Measurements from ENCODE around the gene ZRANB3.

ZRANB3 gene

DNA sequence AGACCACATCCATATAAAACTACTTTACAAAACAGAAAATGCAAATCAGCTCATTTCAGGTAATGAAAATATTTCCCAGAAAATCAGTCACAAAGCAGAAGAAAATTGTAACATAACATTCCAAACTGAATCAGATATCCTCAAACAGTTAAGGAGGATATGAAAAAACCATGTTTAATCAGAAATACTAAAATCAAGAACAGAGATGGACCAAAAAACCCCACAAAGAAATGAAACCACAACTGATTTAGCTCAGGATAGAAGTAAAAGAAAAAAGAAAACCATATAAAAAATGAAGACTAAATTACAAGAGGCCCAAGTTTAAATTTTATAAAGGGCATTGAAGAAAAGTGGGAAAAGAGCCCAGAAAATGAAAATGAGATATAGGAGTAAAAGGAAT lies 376.1 kb downstream of the ZRANB3 start:
- in situ Hi-C loops (cut with HindIII; ENCODE audit: low pct_ligation_motif_present, low sequenced_read_pairs), result no loop called here
- no peak for DNase-seq
- TF ChIP-seq, protein P1, sequence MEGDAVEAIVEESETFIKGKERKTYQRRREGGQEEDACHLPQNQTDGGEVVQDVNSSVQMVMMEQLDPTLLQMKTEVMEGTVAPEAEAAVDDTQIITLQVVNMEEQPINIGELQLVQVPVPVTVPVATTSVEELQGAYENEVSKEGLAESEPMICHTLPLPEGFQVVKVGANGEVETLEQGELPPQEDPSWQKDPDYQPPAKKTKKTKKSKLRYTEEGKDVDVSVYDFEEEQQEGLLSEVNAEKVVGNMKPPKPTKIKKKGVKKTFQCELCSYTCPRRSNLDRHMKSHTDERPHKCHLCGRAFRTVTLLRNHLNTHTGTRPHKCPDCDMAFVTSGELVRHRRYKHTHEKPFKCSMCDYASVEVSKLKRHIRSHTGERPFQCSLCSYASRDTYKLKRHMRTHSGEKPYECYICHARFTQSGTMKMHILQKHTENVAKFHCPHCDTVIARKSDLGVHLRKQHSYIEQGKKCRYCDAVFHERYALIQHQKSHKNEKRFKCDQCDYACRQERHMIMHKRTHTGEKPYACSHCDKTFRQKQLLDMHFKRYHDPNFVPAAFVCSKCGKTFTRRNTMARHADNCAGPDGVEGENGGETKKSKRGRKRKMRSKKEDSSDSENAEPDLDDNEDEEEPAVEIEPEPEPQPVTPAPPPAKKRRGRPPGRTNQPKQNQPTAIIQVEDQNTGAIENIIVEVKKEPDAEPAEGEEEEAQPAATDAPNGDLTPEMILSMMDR (IDR thresholded peaks at IDR 0.05; ENCODE audit: low read depth, low read length, missing control alignments), result no peak
- Histone ChIP-seq H3K27me3 (replicated peaks) (no peaks in the 10 kb centered on the region), H3K36me3 (replicated peaks) (peaks cover 18% of the 10 kb centered on the region), H3K27ac (no peak overlapping the region), H3K4me3 (ENCODE audit: low read depth, low read length) (no peak overlapping the region)

DNA sequence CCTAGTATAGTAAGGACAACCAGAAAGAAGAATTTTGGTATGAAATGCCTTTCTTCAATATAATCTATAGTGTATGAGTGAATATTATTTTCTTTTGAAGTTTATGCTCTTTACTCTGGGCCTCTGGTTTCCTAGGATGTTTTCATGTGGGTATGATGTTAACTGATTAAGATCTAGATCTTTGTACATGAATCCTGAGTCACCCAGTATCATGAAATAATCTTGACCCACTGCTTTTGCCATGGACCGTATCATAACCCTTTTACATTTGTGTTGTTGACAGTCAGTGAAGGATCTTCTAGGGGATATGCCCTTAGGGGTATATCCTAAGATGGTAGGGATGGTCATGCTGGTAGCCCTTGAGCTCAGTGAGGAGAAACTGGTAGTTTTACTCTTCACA lies 378.7 kb downstream of the ZRANB3 start:
- Histone ChIP-seq H3K27ac (no peak overlapping the region), H3K36me3 (replicated peaks) (peaks cover 11% of the 10 kb centered on the region), H3K27me3 (replicated peaks) (no peaks in the 10 kb centered on the region), H3K4me3 (ENCODE audit: low read depth, low read length) (no peak overlapping the region)
- in situ Hi-C loops (cut with HindIII; ENCODE audit: low pct_ligation_motif_present, low sequenced_read_pairs), result no loop called here
- DNase-seq, result no peak
- TF ChIP-seq, protein P1 (IDR thresholded peaks at IDR 0.05; ENCODE audit: low read depth, low read length, missing control alignments), result no peak

DNA sequence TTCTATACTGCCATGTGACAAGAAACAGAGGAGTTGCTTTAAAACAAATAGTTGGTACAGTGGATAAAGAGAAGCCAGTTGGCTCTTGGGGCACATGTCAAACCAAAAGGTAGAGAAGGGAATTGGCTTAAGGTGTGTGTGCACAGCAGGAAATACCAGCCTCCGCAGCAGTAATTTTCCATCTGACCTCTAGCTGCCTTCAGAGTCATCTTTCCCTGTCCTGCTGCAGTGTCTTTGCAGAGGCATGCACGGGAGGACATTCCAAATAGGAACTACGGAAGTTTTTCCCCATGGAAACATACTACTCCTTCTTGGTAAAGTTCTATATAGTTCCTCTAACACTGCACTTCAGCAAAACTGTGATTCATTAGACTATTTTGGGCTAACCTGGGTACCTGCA lies 379.4 kb downstream of the ZRANB3 start:
- DNase-seq, result no peak
- H3K27ac ChIP-seq, result no peak overlapping the region
- no peaks in the 10 kb centered on the region for H3K27me3 ChIP-seq (replicated peaks)
- peaks cover 11% of the 10 kb centered on the region for H3K36me3 ChIP-seq (replicated peaks)
- no peak overlapping the region for H3K4me3 ChIP-seq (ENCODE audit: low read depth, low read length)
- TF ChIP-seq, protein P1 (IDR thresholded peaks at IDR 0.05; ENCODE audit: low read depth, low read length, missing control alignments), result no peak
- in situ Hi-C loops (cut with HindIII; ENCODE audit: low pct_ligation_motif_present, low sequenced_read_pairs), result no loop called here

DNA sequence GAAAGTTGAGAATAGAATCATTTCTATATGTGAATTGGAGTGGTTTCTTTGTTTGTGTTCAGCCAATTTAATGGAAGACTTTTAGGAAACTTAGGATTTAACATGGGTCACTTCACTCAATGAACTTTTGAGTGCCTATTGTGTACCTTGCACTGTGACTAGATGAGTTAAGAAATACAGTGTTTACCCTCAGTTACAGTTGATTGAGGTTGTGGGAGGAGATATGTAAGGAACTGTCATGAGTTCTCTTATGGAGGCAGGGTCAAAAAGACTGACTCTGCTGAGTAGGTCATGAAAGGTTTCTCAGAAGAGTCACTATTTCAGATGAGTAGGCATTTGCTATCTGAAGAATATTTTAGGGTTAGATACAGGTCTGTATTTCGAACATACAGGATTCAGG lies 380.3 kb downstream of the ZRANB3 start:
- DNase-seq, result no peak
- H3K36me3 ChIP-seq (replicated peaks), result peaks cover 11% of the 10 kb centered on the region
- in situ Hi-C loops (cut with HindIII; ENCODE audit: low pct_ligation_motif_present, low sequenced_read_pairs), result no loop called here

DNA sequence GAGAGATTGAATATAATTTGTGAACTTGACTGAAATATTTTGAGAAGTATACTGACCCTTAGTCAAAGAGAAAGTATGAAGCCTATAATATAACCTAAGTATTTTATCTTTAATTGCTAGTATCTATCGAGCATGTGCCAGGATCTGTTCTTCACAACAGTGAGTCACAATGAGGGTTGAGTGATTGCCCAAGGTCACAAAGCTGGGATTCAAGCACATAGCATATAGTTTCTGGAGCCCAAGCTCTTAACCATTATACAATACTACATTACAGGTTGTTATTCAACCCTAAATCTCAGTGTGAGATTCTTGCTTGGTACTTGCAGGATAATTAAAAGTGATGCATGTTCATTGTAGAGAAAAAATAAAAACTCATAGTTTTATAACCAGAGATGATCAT lies 381.8 kb downstream of the ZRANB3 start:
- peaks cover 6% of the 10 kb centered on the region for H3K36me3 ChIP-seq (replicated peaks)
- DNase-seq, result peak; percentile 44
- H3K27ac ChIP-seq, result no peak overlapping the region
- TF ChIP-seq, protein P1 (IDR thresholded peaks at IDR 0.05; ENCODE audit: low read depth, low read length, missing control alignments), result no peak
- no peak overlapping the region for H3K4me3 ChIP-seq (ENCODE audit: low read depth, low read length)
- H3K27me3 ChIP-seq (replicated peaks), result no peaks in the 10 kb centered on the region
- in situ Hi-C loops (cut with HindIII; ENCODE audit: low pct_ligation_motif_present, low sequenced_read_pairs), result no loop called here

More for the DNA sequence above, 380.3 kb downstream of the ZRANB3 start:
- Histone ChIP-seq H3K27me3 (replicated peaks) (no peaks in the 10 kb centered on the region), H3K4me3 (ENCODE audit: low read depth, low read length) (no peak overlapping the region), H3K27ac (no peak overlapping the region)
- TF ChIP-seq, protein P1 (IDR thresholded peaks at IDR 0.05; ENCODE audit: low read depth, low read length, missing control alignments), result no peak

DNA sequence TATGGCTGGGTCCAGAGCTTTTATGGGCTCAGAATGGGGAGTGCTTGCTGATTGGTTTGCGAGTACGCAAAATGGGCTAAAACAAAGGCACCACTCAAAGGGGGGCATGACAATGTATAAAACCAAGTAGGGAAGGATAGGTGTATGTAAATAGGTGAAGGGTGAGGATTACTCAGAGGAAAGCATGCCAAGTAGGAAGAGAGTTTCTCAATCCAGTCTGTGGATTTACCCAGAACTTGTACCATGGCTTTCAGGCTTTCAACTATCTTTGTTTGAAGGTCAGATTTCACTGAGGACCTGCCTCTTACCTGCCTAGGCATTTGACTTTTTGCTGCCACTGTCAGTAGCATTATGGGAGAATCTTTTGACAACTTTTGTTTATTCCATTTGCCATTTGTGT lies 386.7 kb downstream of the ZRANB3 start:
- in situ Hi-C loops (cut with HindIII; ENCODE audit: low pct_ligation_motif_present, low sequenced_read_pairs), result no loop called here
- TF ChIP-seq, protein P1 (IDR thresholded peaks at IDR 0.05; ENCODE audit: low read depth, low read length, missing control alignments), result no peak
- Histone ChIP-seq H3K27me3 (replicated peaks) (no peaks in the 10 kb centered on the region), H3K27ac (no peak overlapping the region), H3K36me3 (replicated peaks) (peaks cover 4% of the 10 kb centered on the region), H3K4me3 (ENCODE audit: low read depth, low read length) (no peak overlapping the region)
- no peak for DNase-seq

All from brain microvascular endothelial cell (primary cell).